Muscle of back (tissue), 11 donors: ENCODE results near the gene MYO1F. TPM values are rescaled to one million over a fixed set of nuclear protein-coding genes. Genes with fewer than 3 reads are reported as not detected.
"Not testable (repeated sequence)": the region's sequence is repeated elsewhere in the genome, so short reads cannot be mapped to it uniquely, and the experiment has no call there.

Source experiments
- DNase-seq, 3 donors: peaks; one replicate each; pipeline versions ENCODE4 v3.0.0 to v3.0.0-alpha.2; 2013
- polyA plus RNA-seq, 10 donors: library from polyadenylated mRNA; unstranded; fragments of 120-200 nt; gene quantifications; one replicate each; pipeline ENCODE4 v1.2.1, GENCODE V29; 2013; ENCODE audit not compliant: insufficient read length in 10 of 10

Gene MYO1F
- polyA plus RNA-seq, 10 donors: 3.4 to 13.7 (median 5.8) TPM

GRCh38 chr19:8517551-8518442 is 59.4 kb downstream of the MYO1F start:
- no peak for DNase-seq

- no peak for DNase-seq
Observed at GRCh38 chr19:8515317-8515716, 61.9 kb downstream of the MYO1F start.

GRCh38 chr19:8514505-8515009 is 62.7 kb downstream of the MYO1F start:
- not testable (repeated sequence) for DNase-seq

GRCh38 chr19:8513687-8514504 is 63.3 kb downstream of the MYO1F start, which contains the start of gene ZNF414:
Gene ZNF414 (minus strand): TSS chr19:8514167. CDS start chr19:8514046, 121 bp downstream.
- DNase-seq: peak; percentile 96 to 99 (median 97)

GRCh38 chr19:8513036-8513686 is 64.1 kb downstream of the MYO1F start:
- DNase-seq: no peak

GRCh38 chr19:8512115-8512967 is 64.9 kb downstream of the MYO1F start:
- DNase-seq: no peak

- DNase-seq: no peak
Observed at GRCh38 chr19:8511573-8512101, 65.6 kb downstream of the MYO1F start.

- DNase-seq: no peak
Observed at GRCh38 chr19:8510589-8511115, 66.6 kb downstream of the MYO1F start.

- DNase-seq: no peak
Observed at GRCh38 chr19:8506402-8506957, 70.8 kb downstream of the MYO1F start.

GRCh38 chr19:8505680-8506401 is 71.4 kb downstream of the MYO1F start:
- DNase-seq: peak; percentile 56 to 85 (median 70)

GRCh38 chr19:8504919-8505318 is 72.3 kb downstream of the MYO1F start:
- DNase-seq: no peak

GRCh38 chr19:8504171-8504570 is 73.1 kb downstream of the MYO1F start:
- DNase-seq: no peak

- no peak for DNase-seq
Observed at GRCh38 chr19:8503510-8503909, 73.7 kb downstream of the MYO1F start.

GRCh38 chr19:8501981-8502380 is 75.3 kb downstream of the MYO1F start:
- DNase-seq: no peak

GRCh38 chr19:8501516-8501915 is 75.7 kb downstream of the MYO1F start:
- DNase-seq: no peak

- no peak for DNase-seq
Observed at GRCh38 chr19:8500158-8500557, 77.1 kb downstream of the MYO1F start.

GRCh38 chr19:8499048-8499833 is 78.0 kb downstream of the MYO1F start:
- DNase-seq: no peak

- no peak for DNase-seq
Observed at GRCh38 chr19:8498295-8498694, 78.9 kb downstream of the MYO1F start.
